Thyroid gland (tissue), 4 donors: ENCODE measurements around the gene GSTT2B.

Experiments
- POLR2A ChIP-seq, 2 donors: fragments of 450-650 bp; IDR thresholded peaks; one replicate each; pipeline ENCODE4 v1.6.1; 2017; ENCODE audit warnings: antibody characterized with exemption in 2 of 2, mild to moderate bottlenecking in 2 of 2, moderate library complexity in 1 of 2
- TF ChIP-seq, protein P1 (sequence below), 6 experiments: fragments of 200-600 bp in 3 of 6; fragments of 450-650 bp in 3 of 6; sonication (generic) in 3 of 6; IDR thresholded peaks; one replicate each; pipeline ENCODE4 v1.5.1; 2016 to 2019; ENCODE audit warnings: antibody characterized with exemption in 6 of 6, mild to moderate bottlenecking in 2 of 6, inconsistent platforms in 1 of 6, moderate library complexity in 1 of 6

DNA sequence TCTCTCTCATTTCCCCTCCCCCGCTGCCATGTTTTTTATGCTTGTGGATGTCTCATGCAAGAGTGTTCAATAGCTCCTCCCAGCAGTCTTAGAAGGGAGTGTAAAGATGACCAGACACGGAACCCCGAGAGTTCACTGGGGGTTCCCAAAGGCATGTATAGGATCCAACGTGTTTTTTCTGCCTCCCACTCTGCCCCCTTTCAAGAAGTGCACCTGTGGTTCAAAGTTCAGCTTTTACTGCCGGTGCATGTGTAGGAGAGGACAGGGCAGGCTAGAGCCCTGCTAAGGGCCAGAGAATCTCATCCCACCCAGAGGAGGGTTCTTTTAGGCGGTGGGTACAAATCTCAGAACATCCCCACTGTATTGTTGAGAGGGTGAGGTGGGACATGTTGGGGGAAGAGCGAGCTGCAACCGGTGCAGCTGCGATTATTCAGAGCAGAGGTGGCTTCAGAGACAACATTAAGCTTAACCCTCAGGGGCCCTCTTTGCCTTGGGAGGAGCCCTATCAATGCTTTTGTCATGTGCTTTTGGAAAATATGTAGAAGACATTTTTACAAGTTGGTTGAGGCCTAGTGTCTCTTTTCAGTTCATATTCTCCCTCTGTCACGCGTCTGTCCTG is 52.3 kb downstream of the GSTT2B start:
- TF ChIP-seq, protein P1, sequence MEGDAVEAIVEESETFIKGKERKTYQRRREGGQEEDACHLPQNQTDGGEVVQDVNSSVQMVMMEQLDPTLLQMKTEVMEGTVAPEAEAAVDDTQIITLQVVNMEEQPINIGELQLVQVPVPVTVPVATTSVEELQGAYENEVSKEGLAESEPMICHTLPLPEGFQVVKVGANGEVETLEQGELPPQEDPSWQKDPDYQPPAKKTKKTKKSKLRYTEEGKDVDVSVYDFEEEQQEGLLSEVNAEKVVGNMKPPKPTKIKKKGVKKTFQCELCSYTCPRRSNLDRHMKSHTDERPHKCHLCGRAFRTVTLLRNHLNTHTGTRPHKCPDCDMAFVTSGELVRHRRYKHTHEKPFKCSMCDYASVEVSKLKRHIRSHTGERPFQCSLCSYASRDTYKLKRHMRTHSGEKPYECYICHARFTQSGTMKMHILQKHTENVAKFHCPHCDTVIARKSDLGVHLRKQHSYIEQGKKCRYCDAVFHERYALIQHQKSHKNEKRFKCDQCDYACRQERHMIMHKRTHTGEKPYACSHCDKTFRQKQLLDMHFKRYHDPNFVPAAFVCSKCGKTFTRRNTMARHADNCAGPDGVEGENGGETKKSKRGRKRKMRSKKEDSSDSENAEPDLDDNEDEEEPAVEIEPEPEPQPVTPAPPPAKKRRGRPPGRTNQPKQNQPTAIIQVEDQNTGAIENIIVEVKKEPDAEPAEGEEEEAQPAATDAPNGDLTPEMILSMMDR (IDR thresholded peaks at IDR 0.05), result no peak
- TF ChIP-seq POLR2A (IDR thresholded peaks at IDR 0.05), result no peak
